Vagina (tissue), 2 donors: ENCODE measurements around the gene MBD3.
"Not testable (repeated sequence)": the region's sequence is repeated elsewhere in the genome, so short reads cannot be mapped to it uniquely, and the experiment has no call there.

Source experiments
- POLR2A ChIP-seq, 2 donors: fragments of 450-650 bp; IDR thresholded peaks; one replicate each; pipeline ENCODE4 v1.6.1; 2017; ENCODE audit warnings: antibody characterized with exemption in 2 of 2, mild to moderate bottlenecking in 2 of 2, moderate library complexity in 2 of 2
- TF ChIP-seq, protein P1 (sequence below), 3 experiments: fragments of 450-650 bp in 2 of 3; fragments of 200-600 bp in 1 of 3; sonication (generic) in 1 of 3; IDR thresholded peaks; one replicate each; pipeline ENCODE4 v1.5.1; 2017 to 2019; ENCODE audit warnings: antibody characterized with exemption in 3 of 3, mild to moderate bottlenecking in 2 of 3, moderate library complexity in 2 of 3

DNA sequence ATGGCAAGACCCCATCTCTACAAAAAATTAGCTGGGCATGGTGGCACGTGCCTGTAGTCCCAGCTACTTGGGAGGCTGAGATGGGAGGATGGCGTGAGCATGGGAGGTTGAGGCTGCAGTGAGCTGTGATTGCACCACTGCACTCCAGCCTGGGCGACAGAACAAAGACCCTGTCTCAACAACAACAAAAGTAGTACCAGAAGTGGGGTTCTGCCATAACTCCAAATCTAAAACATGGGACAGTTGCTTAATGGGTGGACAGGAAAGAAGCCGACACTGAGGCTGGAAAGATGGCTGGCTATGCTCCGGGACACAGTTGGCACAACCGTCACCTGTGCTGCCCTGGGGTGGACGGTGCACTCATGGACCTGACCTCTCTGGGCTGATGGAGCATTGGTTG, 57.0 kb downstream of the MBD3 start:
- TF ChIP-seq, protein P1, sequence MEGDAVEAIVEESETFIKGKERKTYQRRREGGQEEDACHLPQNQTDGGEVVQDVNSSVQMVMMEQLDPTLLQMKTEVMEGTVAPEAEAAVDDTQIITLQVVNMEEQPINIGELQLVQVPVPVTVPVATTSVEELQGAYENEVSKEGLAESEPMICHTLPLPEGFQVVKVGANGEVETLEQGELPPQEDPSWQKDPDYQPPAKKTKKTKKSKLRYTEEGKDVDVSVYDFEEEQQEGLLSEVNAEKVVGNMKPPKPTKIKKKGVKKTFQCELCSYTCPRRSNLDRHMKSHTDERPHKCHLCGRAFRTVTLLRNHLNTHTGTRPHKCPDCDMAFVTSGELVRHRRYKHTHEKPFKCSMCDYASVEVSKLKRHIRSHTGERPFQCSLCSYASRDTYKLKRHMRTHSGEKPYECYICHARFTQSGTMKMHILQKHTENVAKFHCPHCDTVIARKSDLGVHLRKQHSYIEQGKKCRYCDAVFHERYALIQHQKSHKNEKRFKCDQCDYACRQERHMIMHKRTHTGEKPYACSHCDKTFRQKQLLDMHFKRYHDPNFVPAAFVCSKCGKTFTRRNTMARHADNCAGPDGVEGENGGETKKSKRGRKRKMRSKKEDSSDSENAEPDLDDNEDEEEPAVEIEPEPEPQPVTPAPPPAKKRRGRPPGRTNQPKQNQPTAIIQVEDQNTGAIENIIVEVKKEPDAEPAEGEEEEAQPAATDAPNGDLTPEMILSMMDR (IDR thresholded peaks at IDR 0.05) = not testable (repeated sequence)
- not testable (repeated sequence) for TF ChIP-seq POLR2A (IDR thresholded peaks at IDR 0.05)
